MCF 10A (cell line): ENCODE measurements around the gene MEF2C. TPM values are rescaled to one million over a fixed set of nuclear protein-coding genes. Genes with fewer than 3 reads are reported as not detected.

Experiments used
- BruUV-seq: library from RNA; stranded (reverse); fragments of 400-500 nt; replicated peaks from 2 replicates; lab custom pipeline; 2021; lab: Mats Ljungman, UMichigan
- CTCF ChIA-PET: fragments of 300-600 bp; sonication (Branson Sonifier 250); formaldehyde crosslinking; extraction: SDS; loops from one replicate; lab custom pipeline; 2021; ENCODE audit warnings: antibody characterized with exemption, inconsistent platforms; lab: Yijun Ruan, JAX
- POLR2A ChIA-PET: fragments of 300-600, 350-650 bp; sonication (Branson Sonifier 250); formaldehyde crosslinking; extraction: SDS; loops from one replicate; lab custom pipeline; 2020; ENCODE audit warnings: antibody characterized with exemption, inconsistent platforms; lab: Yijun Ruan, JAX
- DNase-seq: peaks from one replicate; pipeline ENCODE4 v3.0.0-alpha.2; 2018; ENCODE audit not compliant: unreplicated experiment
- H3K27ac Mint-ChIP-seq: one replicate; pipeline ENCODE4 v1.8.0; 2022; ENCODE audit warnings: mild to moderate bottlenecking, low read depth, mixed read lengths; ENCODE audit not compliant: unreplicated experiment
- H3K27me3 Mint-ChIP-seq: one replicate; pipeline ENCODE4 v1.8.0; 2022; ENCODE audit warnings: mixed read lengths; ENCODE audit not compliant: insufficient read depth, unreplicated experiment
- H3K36me3 Mint-ChIP-seq: one replicate; pipeline ENCODE4 v1.8.0; 2022; ENCODE audit warnings: mild to moderate bottlenecking, moderate library complexity, mixed read lengths; ENCODE audit not compliant: insufficient read depth, unreplicated experiment
- H3K4me1 Mint-ChIP-seq: one replicate; pipeline ENCODE4 v1.8.0; 2022; ENCODE audit warnings: mixed read lengths; ENCODE audit not compliant: insufficient read depth, unreplicated experiment
- H3K4me3 Mint-ChIP-seq: one replicate; pipeline ENCODE4 v1.8.0; 2022; ENCODE audit warnings: mild to moderate bottlenecking, moderate library complexity, mixed read lengths; ENCODE audit not compliant: unreplicated experiment
- H3K9me3 Mint-ChIP-seq: one replicate; pipeline ENCODE4 v1.8.0; 2022; ENCODE audit warnings: mixed read lengths; ENCODE audit not compliant: unreplicated experiment
- CTCF ChIP-seq: fragments of 200-600 bp; IDR thresholded peaks from one replicate; pipeline ENCODE4 v1.8.0; 2022; ENCODE audit warnings: antibody characterized with exemption, mild to moderate bottlenecking; ENCODE audit not compliant: unreplicated experiment
- intact Hi-C: fragments of 100-400 bp; cut with micrococcal nuclease; formaldehyde crosslinking; loops from 2 replicates; pipeline ENCODE4 v1.14.1; 2022
- total RNA-seq: library from RNA; stranded (reverse); gene quantifications from 2 replicates; pipeline ENCODE4 v1.2.3, GENCODE V29; 2022

MEF2C gene
- total RNA-seq, 1 experiment from 2014 or later = 0.05 TPM

GRCh38 chr5:88743231-88743834 is 139.7 kb downstream of the MEF2C start:
- H3K4me1 Mint-ChIP-seq = no peaks in the 10 kb centered on the region
- BruUV-seq = no TSS peak
- DNase-seq = no peak
- peaks cover 44% of the 10 kb centered on the region for H3K27me3 Mint-ChIP-seq
- no peak for TF ChIP-seq CTCF
- CTCF ChIA-PET = interaction anchor here (0.7 to 1.6 kb wide), 3 partner anchors 14 to 1639 kb away, joined by 3 to 4 read pairs (median 3); no protein-coding TSS in a partner anchor
- no peak overlapping the region for H3K27ac Mint-ChIP-seq
- H3K9me3 Mint-ChIP-seq = no peaks in the 10 kb centered on the region
- POLR2A ChIA-PET = interaction anchor here (0.6 kb wide), 1 partner anchor 42 kb away, joined by 3 read pairs; no protein-coding TSS in a partner anchor
- H3K4me3 Mint-ChIP-seq = no peak overlapping the region
- no peaks in the 10 kb centered on the region for H3K36me3 Mint-ChIP-seq
- intact Hi-C loops = no loop called here

- intact Hi-C loops = no loop called here
- ChIA-PET CTCF (interaction anchor here (0.7 kb wide), 1 partner anchor 194 kb away, joined by 3 read pairs; no protein-coding TSS in a partner anchor), POLR2A (no interaction called here)
- no peak overlapping the region for H3K4me3 Mint-ChIP-seq
- no TSS peak for BruUV-seq
- no peak for TF ChIP-seq CTCF
- H3K4me1 Mint-ChIP-seq = no peaks in the 10 kb centered on the region
- no peak for DNase-seq
- no peaks in the 10 kb centered on the region for H3K9me3 Mint-ChIP-seq
- H3K36me3 Mint-ChIP-seq = no peaks in the 10 kb centered on the region
- no peak overlapping the region for H3K27ac Mint-ChIP-seq
- H3K27me3 Mint-ChIP-seq = peaks cover 58% of the 10 kb centered on the region
Observed at GRCh38 chr5:88741964-88742363, 141.0 kb downstream of the MEF2C start.

GRCh38 chr5:88740604-88741185 is 142.3 kb downstream of the MEF2C start:
- Mint-ChIP-seq H3K4me1 (no peaks in the 10 kb centered on the region), H3K4me3 (no peak overlapping the region), H3K27me3 (peaks cover 70% of the 10 kb centered on the region), H3K36me3 (no peaks in the 10 kb centered on the region), H3K27ac (no peak overlapping the region), H3K9me3 (no peaks in the 10 kb centered on the region)
- BruUV-seq = no TSS peak
- ChIA-PET POLR2A (no interaction called here), CTCF (interaction anchor here (0.5 to 2.8 kb wide), 4 partner anchors 12 to 1525 kb away, joined by 3 to 21 read pairs (median 6); no protein-coding TSS in a partner anchor)
- intact Hi-C loops = no loop called here
- DNase-seq = no peak
- no peak for TF ChIP-seq CTCF

GRCh38 chr5:88736494-88736893 is 146.5 kb downstream of the MEF2C start:
- ChIA-PET CTCF (interaction anchor here (1.0 kb wide), 1 partner anchor 1530 kb away, joined by 4 read pairs; no protein-coding TSS in a partner anchor), POLR2A (no interaction called here)
- H3K4me1 Mint-ChIP-seq = no peaks in the 10 kb centered on the region
- no peak overlapping the region for H3K27ac Mint-ChIP-seq
- no peaks in the 10 kb centered on the region for H3K36me3 Mint-ChIP-seq
- no peak for TF ChIP-seq CTCF
- intact Hi-C loops = no loop called here
- no peak for DNase-seq
- no TSS peak for BruUV-seq
- peaks cover 93% of the 10 kb centered on the region for H3K27me3 Mint-ChIP-seq
- H3K9me3 Mint-ChIP-seq = no peaks in the 10 kb centered on the region
- H3K4me3 Mint-ChIP-seq = no peak overlapping the region
